Upper lobe of left lung (tissue), 4 donors: ENCODE measurements around the gene NSMF.

ENCODE experiments used
- CTCF ChIP-seq, 6 experiments: fragments of 450-650 bp in 4 of 6; fragments of 200-600 bp in 2 of 6; sonication (generic) in 2 of 6; IDR thresholded peaks; one replicate each; pipeline ENCODE4 v1.5.1; 2016 to 2019; ENCODE audit warnings: antibody characterized with exemption in 6 of 6
- POLR2AphosphoS5 ChIP-seq, 2 donors: sonication (generic); formaldehyde crosslinking; IDR thresholded peaks; one replicate each; pipeline ENCODE4 v1.5.1; 2017; ENCODE audit warnings: antibody characterized with exemption in 2 of 2

- TF ChIP-seq CTCF (IDR thresholded peaks at IDR 0.05) (no peak), POLR2AphosphoS5 (IDR thresholded peaks at IDR 0.05) (no peak)
Measured at GRCh38 chr9:137455359-137455991, 3.7 kb downstream of the NSMF start.
